ENCODE data around the gene TXK.

TXK gene

DNA sequence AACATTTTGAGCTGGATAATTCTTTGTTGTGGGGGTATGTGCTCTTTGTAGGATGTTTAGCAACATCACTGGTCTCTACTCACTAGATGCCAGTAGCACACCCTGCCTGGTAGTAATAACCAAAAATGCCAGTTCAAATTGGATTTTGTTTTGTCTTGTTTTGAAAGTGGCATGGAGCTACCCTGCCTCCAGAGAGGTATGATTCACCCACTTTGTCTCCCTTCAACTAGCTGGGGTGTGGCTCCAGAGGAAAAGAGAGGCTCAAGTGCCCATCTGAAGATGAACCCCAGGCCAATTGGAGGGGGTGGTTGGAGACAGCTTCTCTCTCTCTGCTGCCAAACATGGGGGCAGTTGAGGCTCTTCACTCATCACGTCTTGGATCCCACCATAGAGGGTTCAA is 83.0 kb downstream of the TXK start:
- no peak for DNase-seq (ENCODE audit: low read depth in 2 of 2)

DNA sequence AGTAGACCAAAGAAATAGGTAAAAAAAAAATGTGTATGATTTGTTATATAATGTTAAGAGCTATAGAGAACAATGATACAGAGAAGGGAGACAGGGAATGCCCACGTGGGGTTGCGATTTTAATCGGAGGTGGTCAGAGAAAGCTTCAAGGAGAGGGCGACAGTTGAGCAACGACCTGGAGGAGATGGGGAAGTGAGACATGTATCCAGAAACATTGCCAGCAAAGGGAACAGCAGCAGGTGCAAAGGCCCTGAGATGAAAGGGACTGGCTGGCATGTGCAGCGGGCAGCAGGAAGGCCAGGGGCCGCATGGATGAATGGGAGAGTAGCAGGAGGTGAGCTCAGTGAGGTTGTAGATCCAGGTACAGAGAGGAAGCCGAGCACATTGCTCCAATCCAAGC is 84.6 kb downstream of the TXK start:
- no peak for DNase-seq (ENCODE audit: low read depth in 2 of 2)

- DNase-seq (ENCODE audit: low read depth in 2 of 2), result no peak
Measured at GRCh38 chr4:48047896-48048295, 86.2 kb downstream of the TXK start.

GRCh38 chr4:48047421-48047844 is 86.6 kb downstream of the TXK start:
- no peak for DNase-seq (ENCODE audit: low read depth in 2 of 2)

GRCh38 chr4:48046059-48046458 is 88.0 kb downstream of the TXK start:
- DNase-seq (ENCODE audit: low read depth in 2 of 2), result no peak

GRCh38 chr4:48044298-48044697 is 89.8 kb downstream of the TXK start:
- no peak for DNase-seq (ENCODE audit: low read depth in 2 of 2)

GRCh38 chr4:48043504-48043903 is 90.5 kb downstream of the TXK start:
- no peak for DNase-seq (ENCODE audit: low read depth in 2 of 2)

DNA sequence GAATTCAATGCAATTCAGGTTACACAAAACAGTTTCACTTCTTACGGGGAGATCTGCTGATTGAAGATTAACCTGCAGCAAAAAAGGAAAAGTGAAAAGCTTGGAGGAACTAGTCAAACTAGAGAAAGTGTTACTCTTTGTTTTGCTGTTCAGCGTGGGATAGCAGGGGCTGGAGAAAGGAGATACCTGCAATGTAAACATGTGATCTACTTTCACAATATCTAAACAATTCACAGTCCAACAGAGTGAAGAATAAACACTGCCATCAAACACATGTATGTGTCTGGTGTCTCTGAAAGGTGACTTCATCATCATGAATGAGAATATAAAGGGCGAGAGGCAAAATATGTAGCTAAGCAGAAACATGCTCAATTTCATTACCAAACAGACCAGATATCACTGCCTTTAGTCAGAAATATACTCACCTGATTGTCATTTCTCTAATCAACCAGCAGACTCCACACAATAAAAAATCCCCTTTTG is 91.0 kb downstream of the TXK start:
- no peak for DNase-seq (ENCODE audit: low read depth in 2 of 2)

- DNase-seq (ENCODE audit: low read depth in 2 of 2), result no peak
Measured at GRCh38 chr4:48041535-48042137, 92.4 kb downstream of the TXK start.

DNA sequence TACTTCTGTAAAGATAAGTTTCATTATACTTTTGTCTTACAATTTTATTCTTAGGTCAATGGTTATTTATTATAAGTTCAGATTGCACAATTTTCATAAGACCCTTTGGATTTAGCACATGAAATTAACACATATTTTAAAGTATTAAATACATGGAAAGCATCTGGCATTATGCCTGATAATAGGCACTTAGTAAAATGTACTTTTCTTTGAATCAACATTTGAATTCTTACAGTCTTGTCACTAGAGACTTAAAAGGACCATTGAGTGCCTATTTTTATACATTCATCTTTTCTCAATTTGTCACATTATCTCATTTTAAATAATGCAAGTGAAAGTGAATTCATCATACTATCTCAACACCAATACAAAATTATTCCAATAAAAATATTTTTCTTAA is 94.5 kb downstream of the TXK start:
- no peak for DNase-seq (ENCODE audit: low read depth in 2 of 2)

GRCh38 chr4:48038666-48039065 is 95.4 kb downstream of the TXK start:
- no peak for DNase-seq (ENCODE audit: low read depth in 2 of 2)

DNA sequence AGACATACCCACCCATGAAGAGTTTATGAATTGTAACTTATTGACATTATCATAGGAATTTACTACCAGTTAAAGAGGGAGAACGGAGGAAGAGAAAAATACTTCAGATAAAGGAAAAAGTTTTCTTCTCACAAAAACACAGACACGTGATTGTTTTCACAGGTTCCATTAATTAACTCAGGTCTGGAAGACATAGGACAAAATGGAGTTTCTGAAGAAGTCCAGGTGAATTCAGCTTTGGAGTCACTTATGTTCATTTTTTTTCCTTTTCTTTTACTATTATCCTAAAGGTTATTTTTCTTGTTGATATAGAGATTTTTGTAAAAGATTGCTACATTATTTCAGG is 97.0 kb downstream of the TXK start:
- no peak for DNase-seq (ENCODE audit: low read depth in 2 of 2)

DNA sequence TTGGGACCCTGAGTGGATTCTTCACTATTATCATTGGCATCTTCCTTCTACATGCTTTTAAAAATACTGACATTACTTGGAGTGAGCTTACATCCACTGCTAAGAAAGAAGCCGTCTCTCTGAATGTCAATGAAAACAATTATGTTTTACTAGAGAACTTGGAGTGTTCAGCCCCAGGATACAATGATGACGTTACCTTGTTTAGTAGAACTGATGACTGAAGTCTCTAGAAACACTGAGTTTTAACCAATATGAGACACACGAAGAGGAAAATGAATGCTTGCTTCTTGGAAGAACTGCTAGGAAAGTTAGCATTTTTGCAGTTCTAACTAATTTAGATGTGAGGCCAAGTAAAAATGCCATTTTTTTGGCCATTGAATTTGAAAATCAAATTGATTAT is 98.1 kb downstream of the TXK start:
- DNase-seq (ENCODE audit: low read depth in 2 of 2), result no peak

DNA sequence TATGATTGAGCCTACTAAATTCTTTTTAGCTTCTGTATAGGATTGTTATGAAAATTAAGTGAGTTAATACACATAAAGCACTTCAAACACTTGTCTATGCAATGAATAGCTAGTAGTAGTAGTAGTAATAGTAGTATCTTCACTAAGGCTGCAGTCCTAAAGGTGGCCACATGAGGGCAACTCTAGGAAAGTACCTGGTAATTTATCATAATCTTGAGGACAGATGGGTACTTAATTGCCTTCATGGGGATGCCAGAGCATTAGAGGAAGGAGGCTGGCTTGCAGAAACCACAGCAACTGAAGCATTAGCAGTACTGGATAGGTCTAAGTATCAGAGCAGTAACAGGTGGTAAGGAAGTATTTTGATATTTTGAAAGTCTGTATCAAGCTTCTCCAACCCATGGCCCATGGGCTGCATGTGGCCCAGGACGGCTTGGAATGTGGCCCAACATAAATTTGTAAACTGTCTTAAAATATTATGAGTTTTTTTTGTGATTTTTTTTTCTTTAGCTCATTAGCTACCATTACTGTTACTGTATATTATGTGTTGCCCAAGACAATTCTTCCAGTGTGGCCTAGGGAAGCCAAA is 100.1 kb downstream of the TXK start:
- DNase-seq (ENCODE audit: low read depth in 2 of 2), result no peak

DNA sequence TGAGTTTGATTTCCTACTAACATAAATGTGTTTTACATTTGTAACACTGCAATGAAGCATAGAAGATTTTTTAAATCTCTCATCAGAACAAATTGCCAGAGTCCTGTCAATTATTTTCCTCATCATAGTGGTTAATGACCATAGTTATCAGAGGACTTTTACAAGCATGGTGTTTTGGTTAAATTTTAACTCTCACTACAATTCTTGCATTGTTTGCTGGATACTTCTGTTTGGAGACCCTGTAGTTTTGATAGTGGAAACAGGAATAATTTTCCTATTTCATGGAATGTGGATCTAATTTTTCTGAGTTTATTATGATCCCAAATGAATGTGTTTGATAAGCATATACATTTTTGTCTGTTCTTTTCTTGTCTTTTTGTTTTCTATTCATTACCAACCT is 100.6 kb downstream of the TXK start:
- DNase-seq (ENCODE audit: low read depth in 2 of 2), result no peak

- DNase-seq (ENCODE audit: low read depth in 2 of 2), result no peak
Measured at GRCh38 chr4:48032721-48033120, 101.3 kb downstream of the TXK start.

GRCh38 chr4:48031802-48032525 is 102.1 kb downstream of the TXK start:
- no peak for DNase-seq (ENCODE audit: low read depth in 2 of 2)

DNA sequence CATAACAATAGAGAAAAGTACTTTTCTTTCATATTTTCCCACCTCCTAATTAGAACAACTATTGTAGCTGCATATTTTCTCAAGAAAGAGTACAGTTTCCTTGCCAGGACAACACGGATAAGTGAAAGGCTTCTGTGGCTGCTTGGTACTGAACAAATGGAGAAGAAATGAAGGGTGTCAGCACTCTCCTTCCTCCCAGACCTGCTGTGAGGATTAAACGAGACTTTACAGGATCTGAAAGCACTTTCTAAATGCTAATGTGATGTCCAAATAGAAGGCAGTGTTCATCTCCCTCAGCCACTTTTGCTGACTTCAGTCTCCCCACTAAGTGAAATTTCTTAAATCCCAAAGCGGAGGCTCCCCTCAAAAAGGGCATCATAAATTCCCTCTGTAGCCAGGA is 103.6 kb downstream of the TXK start:
- no peak for DNase-seq (ENCODE audit: low read depth in 2 of 2)

GRCh38 chr4:48028696-48029095 is 105.4 kb downstream of the TXK start:
- DNase-seq (ENCODE audit: low read depth in 2 of 2), result no peak

GRCh38 chr4:48027653-48028052 is 106.4 kb downstream of the TXK start:
- DNase-seq (ENCODE audit: low read depth in 2 of 2), result no peak

- no peak for DNase-seq (ENCODE audit: low read depth in 2 of 2)
Measured at GRCh38 chr4:48025005-48025404, 109.0 kb downstream of the TXK start.

- DNase-seq (ENCODE audit: low read depth in 2 of 2), result no peak
Measured at GRCh38 chr4:48024522-48024921, 109.5 kb downstream of the TXK start.

- no peak for DNase-seq (ENCODE audit: low read depth in 2 of 2)
Measured at GRCh38 chr4:48022192-48022799, 111.8 kb downstream of the TXK start.
